ENCODE data around the gene SBNO1.
"Not testable (repeated sequence)": the region's sequence is repeated elsewhere in the genome, so short reads cannot be mapped to it uniquely, and the experiment has no call there.

The SBNO1 gene

GRCh38 chr12:123384318-123384993, 19.8 kb upstream of the SBNO1 start:
- no peak; the same call in 1 of the 2 replicates for TF ChIP-seq CTCF (conservative IDR thresholded peaks at IDR 0.05; ENCODE audit: low read length)
- no peak for TF ChIP-seq EZH2phosphoT487 (IDR thresholded peaks at IDR 0.05; ENCODE audit: borderline replicate concordance)
- Histone ChIP-seq H3K36me3 (ENCODE audit: insufficient read depth, low read length) (no peaks in the 10 kb centered on the region), H3K9me2 (replicated peaks; ENCODE audit: low read depth, low read length) (no peaks in the 10 kb centered on the region), H3K27me3 (ENCODE audit: insufficient read depth, low read length, poor library complexity, severe bottlenecking) (no peaks in the 10 kb centered on the region), H2AFZ (ENCODE audit: low read length) (peak overlapping the region; percentile 84), H3K9me3 (ENCODE audit: insufficient read depth, low read depth, low read length) (no peaks in the 10 kb centered on the region), H3K9ac (ENCODE audit: low read depth, low read length, poor library complexity, severe bottlenecking) (peak overlapping the region; percentile 89), H3K4me2 (ENCODE audit: low read depth, low read length, poor library complexity, severe bottlenecking) (peak overlapping the region; percentile 83), H3F3A (ENCODE audit: low read depth) (no peaks in the 10 kb centered on the region), H3K4me1 (ENCODE audit: insufficient read depth, low read length, poor library complexity, severe bottlenecking) (peaks cover 36% of the 10 kb centered on the region), H3K4me3 (ENCODE audit: low read length, poor library complexity, severe bottlenecking) (peak overlapping the region; percentile 94), H4K20me1 (ENCODE audit: insufficient read depth, low read length, poor library complexity, severe bottlenecking) (no peaks in the 10 kb centered on the region), H3K79me2 (ENCODE audit: insufficient read depth, low read length) (peaks cover 45% of the 10 kb centered on the region)

DNA sequence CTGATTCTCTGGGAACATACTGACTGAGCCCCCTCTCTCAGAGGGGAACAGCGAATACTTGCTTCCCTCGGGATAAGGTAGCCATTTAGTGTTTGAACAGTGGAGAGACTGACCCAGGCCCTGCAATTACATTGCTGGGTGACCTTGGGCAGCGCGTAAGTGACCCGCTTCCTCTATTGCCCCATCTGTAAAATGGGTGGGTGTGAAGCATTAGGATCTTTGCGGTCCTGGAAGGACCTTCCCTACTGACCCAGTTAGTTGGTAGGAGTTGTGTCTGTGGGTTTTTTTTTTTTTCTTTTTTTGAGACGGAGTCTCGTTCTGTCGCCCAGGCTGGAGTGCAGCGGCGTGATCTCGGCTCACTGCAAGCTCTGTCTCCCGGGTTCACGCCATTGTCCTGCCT, 18.0 kb upstream of the SBNO1 start:
- Histone ChIP-seq H3K4me3 (ENCODE audit: low read length, poor library complexity, severe bottlenecking) (no peak overlapping the region), H3K27me3 (ENCODE audit: insufficient read depth, low read length, poor library complexity, severe bottlenecking) (no peaks in the 10 kb centered on the region), H3K4me1 (ENCODE audit: insufficient read depth, low read length, poor library complexity, severe bottlenecking) (peaks cover 30% of the 10 kb centered on the region), H3K9me3 (ENCODE audit: insufficient read depth, low read depth, low read length) (no peaks in the 10 kb centered on the region), H3F3A (ENCODE audit: low read depth) (no peaks in the 10 kb centered on the region), H3K9me2 (replicated peaks; ENCODE audit: low read depth, low read length) (no peaks in the 10 kb centered on the region), H3K9ac (ENCODE audit: low read depth, low read length, poor library complexity, severe bottlenecking) (no peak overlapping the region), H3K4me2 (ENCODE audit: low read depth, low read length, poor library complexity, severe bottlenecking) (no peak overlapping the region), H3K79me2 (ENCODE audit: insufficient read depth, low read length) (peaks cover 35% of the 10 kb centered on the region), H3K36me3 (ENCODE audit: insufficient read depth, low read length) (no peaks in the 10 kb centered on the region), H2AFZ (ENCODE audit: low read length) (no peak overlapping the region), H4K20me1 (ENCODE audit: insufficient read depth, low read length, poor library complexity, severe bottlenecking) (no peaks in the 10 kb centered on the region)
- no peak for TF ChIP-seq CTCF (conservative IDR thresholded peaks at IDR 0.05; ENCODE audit: low read length)
- no peak for TF ChIP-seq EZH2phosphoT487 (IDR thresholded peaks at IDR 0.05; ENCODE audit: borderline replicate concordance)

DNA sequence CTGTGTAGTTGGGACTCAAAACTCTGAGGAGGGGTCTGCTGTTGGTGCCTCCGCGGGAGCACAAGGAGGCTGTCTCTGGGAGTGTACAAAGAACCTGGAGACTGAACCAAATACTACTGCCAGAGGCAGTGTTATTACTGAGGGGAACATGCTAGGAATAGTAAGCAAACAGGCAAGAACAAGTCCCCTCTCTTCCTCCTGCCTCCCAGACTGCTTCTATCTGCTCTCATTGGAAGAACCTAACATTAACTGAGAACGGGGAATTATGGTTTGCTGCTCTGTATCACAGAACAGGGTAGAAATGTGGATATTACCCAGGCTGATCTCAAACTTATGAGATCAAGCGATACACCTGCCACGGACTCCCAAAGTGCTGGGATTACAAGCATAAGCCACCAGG, 14.7 kb upstream of the SBNO1 start:
- H3K36me3 ChIP-seq (ENCODE audit: insufficient read depth, low read length), result no peaks in the 10 kb centered on the region
- H2AFZ ChIP-seq (ENCODE audit: low read length), result no peak overlapping the region
- no peak overlapping the region for H3K4me2 ChIP-seq (ENCODE audit: low read depth, low read length, poor library complexity, severe bottlenecking)
- no peaks in the 10 kb centered on the region for H3F3A ChIP-seq (ENCODE audit: low read depth)
- no peaks in the 10 kb centered on the region for H3K27me3 ChIP-seq (ENCODE audit: insufficient read depth, low read length, poor library complexity, severe bottlenecking)
- H3K4me1 ChIP-seq (ENCODE audit: insufficient read depth, low read length, poor library complexity, severe bottlenecking), result peaks cover 3% of the 10 kb centered on the region
- H3K4me3 ChIP-seq (ENCODE audit: low read length, poor library complexity, severe bottlenecking), result no peak overlapping the region
- H3K9ac ChIP-seq (ENCODE audit: low read depth, low read length, poor library complexity, severe bottlenecking), result no peak overlapping the region
- H3K9me2 ChIP-seq (replicated peaks; ENCODE audit: low read depth, low read length), result no peaks in the 10 kb centered on the region
- no peaks in the 10 kb centered on the region for H4K20me1 ChIP-seq (ENCODE audit: insufficient read depth, low read length, poor library complexity, severe bottlenecking)
- TF ChIP-seq CTCF (conservative IDR thresholded peaks at IDR 0.05; ENCODE audit: low read length) (no peak), EZH2phosphoT487 (IDR thresholded peaks at IDR 0.05; ENCODE audit: borderline replicate concordance) (no peak)
- peaks cover 2% of the 10 kb centered on the region; the same call in 1 of the 2 replicates for H3K79me2 ChIP-seq (ENCODE audit: insufficient read depth, low read length)
- no peaks in the 10 kb centered on the region for H3K9me3 ChIP-seq (ENCODE audit: insufficient read depth, low read depth, low read length)

- H3K4me3 ChIP-seq (ENCODE audit: low read length, poor library complexity, severe bottlenecking); H3K36me3 ChIP-seq (ENCODE audit: insufficient read depth, low read length); H3K9me3 ChIP-seq (ENCODE audit: insufficient read depth, low read depth, low read length); H3K9ac ChIP-seq (ENCODE audit: low read depth, low read length, poor library complexity, severe bottlenecking); H3K4me1 ChIP-seq (ENCODE audit: insufficient read depth, low read length, poor library complexity, severe bottlenecking); H3K4me2 ChIP-seq (ENCODE audit: low read depth, low read length, poor library complexity, severe bottlenecking); H3F3A ChIP-seq (ENCODE audit: low read depth); H3K9me2 ChIP-seq (replicated peaks; ENCODE audit: low read depth, low read length); H3K27me3 ChIP-seq (ENCODE audit: insufficient read depth, low read length, poor library complexity, severe bottlenecking); H4K20me1 ChIP-seq (ENCODE audit: insufficient read depth, low read length, poor library complexity, severe bottlenecking); H3K79me2 ChIP-seq (ENCODE audit: insufficient read depth, low read length); H2AFZ ChIP-seq (ENCODE audit: low read length): not testable (repeated sequence)
Observed at GRCh38 chr12:123372415-123372814, 7.8 kb upstream of the SBNO1 start.

DNA sequence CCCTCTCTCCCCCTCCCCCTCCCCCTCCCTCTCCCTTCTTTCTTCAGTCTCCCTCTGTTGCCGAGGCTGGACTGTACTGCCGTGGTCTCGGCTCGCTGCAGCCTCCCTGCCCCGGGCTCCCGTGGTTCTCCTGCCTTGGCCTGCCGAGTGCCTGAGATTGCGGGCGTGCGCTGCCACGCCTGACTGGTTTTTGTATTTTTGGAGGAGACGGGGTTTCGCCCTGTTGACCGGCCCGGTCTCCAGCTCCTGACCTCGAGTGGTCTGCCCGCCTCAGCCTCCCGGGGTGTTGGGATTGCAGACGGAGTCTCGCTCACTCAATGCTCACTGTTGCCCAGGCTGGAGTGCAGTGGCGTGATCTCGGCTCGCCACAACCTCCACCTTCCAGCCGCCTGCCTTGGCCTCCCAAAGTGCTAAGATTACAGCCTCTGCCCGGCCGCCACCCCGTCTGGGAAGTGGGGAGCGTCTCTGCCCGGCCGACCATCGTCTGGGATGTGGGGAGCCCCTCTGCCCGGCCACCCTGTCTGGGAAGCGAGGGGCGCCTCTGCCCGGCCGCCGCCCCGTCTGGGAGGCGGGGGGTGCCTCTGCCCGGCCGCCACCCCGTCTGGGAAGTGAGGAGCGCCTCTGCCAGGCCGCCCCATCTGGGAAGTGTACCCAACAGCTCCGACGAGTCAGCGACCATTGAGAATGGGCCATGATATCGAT, 7.2 kb upstream of the SBNO1 start:
- H3K4me1 ChIP-seq (ENCODE audit: insufficient read depth, low read length, poor library complexity, severe bottlenecking), result not testable (repeated sequence)

More for the DNA sequence above, 7.2 kb upstream of the SBNO1 start:
- H3K9me2 ChIP-seq (replicated peaks; ENCODE audit: low read depth, low read length); H3F3A ChIP-seq (ENCODE audit: low read depth); H3K9me3 ChIP-seq (ENCODE audit: insufficient read depth, low read depth, low read length); H2AFZ ChIP-seq (ENCODE audit: low read length); H3K79me2 ChIP-seq (ENCODE audit: insufficient read depth, low read length); H3K9ac ChIP-seq (ENCODE audit: low read depth, low read length, poor library complexity, severe bottlenecking); H3K4me3 ChIP-seq (ENCODE audit: low read length, poor library complexity, severe bottlenecking); H4K20me1 ChIP-seq (ENCODE audit: insufficient read depth, low read length, poor library complexity, severe bottlenecking); H3K4me2 ChIP-seq (ENCODE audit: low read depth, low read length, poor library complexity, severe bottlenecking); H3K36me3 ChIP-seq (ENCODE audit: insufficient read depth, low read length); H3K27me3 ChIP-seq (ENCODE audit: insufficient read depth, low read length, poor library complexity, severe bottlenecking): not testable (repeated sequence)

Data from Loucy (cell line).